Mesangial cell (primary cell): Measurements from ENCODE around the gene ZNF547. TPM values are rescaled to one million over a fixed set of nuclear protein-coding genes. Genes with fewer than 3 reads are reported as not detected.

ENCODE experiments used
- total RNA-seq: library from RNA; depleted of rRNA; stranded (reverse); fragments of >200 nt; gene quantifications from 2 replicates; pipeline ENCODE4 v1.2.3, GENCODE V29; 2015

ZNF547 gene
- total RNA-seq: 0.65 and 0.89 TPM in 2 replicates

DNA sequence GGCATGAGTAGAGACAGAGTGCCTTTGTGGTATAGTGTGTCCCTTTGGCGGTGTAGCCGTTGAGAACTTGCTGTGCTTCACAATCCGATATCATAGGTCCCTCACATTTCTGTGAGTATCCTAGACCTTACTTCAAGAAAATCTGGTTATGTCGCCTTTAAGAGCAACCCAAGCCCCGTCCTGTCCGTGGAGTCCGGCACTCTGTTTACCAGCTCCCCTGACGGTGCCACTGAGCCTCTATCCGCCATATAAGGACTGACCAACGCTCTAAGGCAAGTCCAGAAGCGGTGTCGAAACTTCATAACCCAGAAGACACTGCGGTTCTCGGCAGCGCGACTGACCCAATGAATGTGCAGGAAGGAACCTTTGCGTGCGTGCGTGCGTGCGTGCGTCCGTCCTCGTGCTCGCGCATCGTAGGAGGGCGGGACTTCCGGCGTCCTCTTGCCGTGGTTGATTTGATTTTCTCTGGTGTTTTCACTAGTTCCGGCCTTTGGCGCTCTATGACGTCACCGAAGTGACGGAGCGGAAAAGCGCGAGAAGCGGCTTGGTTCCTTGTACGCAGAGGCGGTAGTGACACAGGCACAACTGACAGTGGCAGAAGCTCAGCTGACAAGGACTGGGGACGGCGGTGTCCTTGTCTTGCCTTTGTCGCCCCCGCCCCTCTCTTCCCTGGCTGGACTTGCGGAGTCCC, at the start of gene ZNF547, which contains the start of gene TRAPPC2B:
Gene ZNF547, plus strand, starts transcription at position 555 of the 691 bp plus-strand sequence. CDS start 5,005 bp downstream, outside the sequence.
Gene TRAPPC2B, plus strand, starts transcription at position 555 of the 691 bp plus-strand sequence. CDS start 1,283 bp downstream, outside the sequence.

DNA sequence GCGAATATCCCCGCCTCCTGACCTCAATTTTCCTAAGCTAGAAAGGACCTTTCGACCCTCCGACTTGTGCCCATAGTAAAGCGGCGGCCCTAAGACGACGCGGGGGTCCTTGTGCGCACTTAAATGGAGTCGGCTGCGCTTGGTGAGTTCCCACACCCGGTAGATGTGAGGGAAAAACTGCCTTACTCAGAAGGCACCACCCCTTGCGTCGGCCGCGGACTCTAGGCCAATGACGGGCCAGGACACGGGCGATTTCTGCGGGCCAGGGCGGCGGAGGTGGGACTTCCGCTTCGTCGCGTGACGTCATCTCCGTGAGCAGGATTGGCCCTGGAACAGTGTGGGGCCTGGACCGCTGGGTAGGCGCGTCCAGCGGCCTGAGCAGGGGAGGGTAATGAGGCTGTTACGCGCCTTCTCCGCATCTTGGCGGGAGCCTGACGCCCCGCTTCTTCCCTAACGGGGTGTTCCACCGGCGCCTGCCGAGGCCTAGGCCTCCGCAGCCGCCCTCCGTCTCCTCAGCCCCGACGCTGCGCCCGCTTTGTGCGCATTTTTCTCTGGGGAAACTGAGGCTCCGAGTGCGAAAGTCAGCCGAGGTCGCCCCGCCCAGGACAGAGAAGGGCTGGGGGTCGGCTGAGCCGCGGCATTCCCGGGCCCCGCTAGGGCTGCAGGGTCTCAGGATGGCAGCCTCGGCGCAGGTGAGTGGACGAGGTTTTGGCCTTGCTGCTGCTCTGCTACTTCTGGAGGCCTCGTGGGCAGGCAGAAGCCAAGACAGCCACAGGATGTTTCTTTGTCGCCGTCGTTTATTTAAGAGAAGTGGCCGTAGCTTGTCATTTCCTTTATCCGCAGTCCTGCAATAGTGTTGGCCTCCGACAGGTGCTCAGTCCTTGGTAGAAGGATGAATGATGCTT, 42.9 kb upstream of the ZNF547 start, which contains the start of gene ZNF543:
Gene ZNF543, plus strand, starts transcription at position 293 of the 905 bp plus-strand sequence. Its CDS starts 382 bp downstream, at position 675.

DNA sequence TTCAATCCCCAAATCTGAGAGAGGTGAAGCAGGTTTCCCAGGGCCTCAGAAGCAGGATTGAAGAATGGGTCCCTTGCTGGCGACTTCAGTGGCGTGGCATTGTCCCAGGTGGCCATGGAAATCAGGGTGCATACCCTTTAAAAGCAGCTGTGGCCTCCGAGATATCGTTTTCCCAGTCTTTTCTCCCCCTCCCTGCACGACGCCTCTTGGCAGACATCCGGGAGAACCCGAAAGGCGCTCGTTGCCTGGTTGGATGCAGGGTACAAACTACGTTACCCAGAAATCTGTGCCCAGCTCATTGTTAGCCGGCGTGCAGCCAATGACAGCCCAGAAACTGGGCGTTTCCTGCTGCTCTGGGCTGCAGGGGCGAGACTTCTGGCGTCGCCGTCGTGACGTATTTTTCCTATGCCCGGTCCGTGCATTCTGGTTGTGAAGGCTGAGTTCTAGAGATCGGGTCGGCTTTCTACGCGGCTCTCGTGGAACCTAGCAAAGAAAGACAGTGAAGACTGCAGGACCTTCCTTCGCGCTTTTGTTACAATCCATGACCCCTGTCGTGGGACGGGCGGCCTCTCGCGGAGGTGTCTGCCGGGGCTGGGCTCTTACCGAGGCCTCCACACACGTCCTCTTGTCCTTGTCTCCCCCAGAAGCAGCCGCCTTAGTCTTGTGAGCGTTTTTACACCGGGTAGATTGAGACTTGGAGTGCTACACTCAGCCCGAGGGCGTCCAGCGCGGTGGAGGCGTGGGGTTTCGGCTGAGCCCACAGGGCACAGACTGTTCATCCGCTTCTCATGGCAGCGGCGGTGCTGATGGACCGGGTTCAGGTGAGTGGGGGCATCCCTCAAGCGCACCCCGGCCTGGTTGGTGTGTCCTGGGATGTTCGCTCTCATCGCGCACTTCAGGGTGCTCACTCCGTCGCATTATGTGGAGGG, 12.2 kb upstream of the ZNF547 start, which contains the start of gene ZNF304:
Gene ZNF304, plus strand, starts transcription at position 395 of the 929 bp plus-strand sequence. Its CDS starts 394 bp downstream, at position 789.

DNA sequence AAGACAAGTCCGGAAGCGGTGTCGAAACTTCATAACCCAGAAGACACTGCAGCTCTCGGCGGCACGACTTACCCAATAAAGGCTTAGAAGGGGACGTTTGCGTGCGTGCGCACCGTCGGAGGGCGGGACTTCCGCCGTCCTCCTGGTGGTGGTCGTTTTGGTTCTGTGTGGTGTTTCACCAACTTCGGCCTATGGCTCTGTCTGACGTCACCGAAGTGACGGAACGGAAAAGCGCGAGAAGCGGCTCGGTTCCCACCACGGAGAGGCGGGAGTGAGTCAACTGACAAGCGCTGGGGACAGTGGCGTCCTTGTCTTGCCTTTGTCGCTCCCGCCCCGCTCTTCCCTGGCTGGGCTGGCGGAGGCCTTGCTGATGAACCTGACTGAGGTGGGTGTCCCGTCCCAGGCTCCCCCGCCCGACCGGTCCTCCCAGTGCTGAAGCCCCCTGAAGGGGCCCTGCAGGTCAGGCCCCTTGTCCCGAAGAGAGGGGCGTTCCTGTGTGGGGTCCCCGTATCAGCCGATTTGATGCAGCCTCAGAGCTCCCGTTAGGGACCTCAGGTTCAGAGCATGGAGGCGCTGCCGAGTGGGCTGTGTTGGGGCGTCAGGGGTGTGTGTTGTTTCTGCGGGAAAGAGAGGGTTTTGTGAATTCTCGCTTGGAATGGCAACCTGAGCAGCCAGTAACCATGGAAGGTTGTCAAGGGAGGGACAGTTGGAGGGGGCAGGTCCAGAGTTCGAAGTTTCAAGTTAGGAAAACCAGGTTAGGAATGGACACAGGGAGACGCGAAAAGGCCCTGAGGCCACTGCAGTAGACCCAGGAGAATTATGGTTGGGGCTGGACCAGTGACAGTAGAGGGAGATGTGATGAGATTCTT, 26.6 kb downstream of the ZNF547 start, which contains the start of gene ZNF548:
Gene ZNF548, plus strand, starts transcription at position 125 of the 869 bp plus-strand sequence. Its CDS starts 246 bp downstream, at position 371.

DNA sequence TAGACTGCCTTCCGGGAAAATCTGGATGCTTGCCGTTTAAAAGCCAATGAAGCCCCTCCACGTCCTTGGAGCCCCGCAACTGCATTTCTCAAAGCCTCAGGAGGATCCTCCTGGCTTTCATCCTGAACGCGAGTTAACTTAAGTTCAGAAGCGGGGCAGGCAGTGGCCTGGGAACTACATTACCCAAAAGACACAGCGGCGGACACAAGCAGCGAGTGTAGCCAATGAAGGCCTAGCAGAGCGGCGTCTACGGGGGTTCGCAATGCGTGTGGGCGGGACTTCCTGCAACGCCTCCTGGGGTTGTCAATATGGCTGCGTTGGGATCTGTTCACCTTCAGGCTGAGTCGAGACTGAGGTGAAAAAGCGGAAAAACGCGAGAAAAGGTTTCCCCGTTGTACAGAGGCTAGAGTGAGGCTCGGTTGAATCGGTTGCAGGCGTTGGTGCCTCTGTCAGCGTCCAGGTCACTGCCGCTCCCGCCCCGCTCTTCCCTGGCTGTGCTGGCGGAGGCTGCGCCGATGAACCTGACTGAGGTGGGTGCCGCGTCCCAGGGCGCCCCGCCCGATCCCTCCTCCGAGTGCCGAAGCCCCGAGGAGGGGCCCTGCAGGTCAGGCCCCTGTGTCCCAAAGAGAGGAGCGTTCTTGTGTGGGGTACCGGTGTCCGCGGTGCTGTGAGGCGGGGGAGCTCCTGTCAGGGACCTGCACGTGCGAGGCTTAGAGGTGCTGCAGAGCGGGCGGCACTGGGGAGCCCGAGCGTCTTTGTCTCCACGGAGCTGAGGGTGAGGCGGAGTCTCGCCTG, 47.7 kb downstream of the ZNF547 start, which contains the start of gene ZNF17:
Gene ZNF17, plus strand, starts transcription at position 285 of the 795 bp plus-strand sequence. CDS start 2,455 bp downstream, outside the sequence.

Other genes starting within 250 kb of the ZNF547 start
- gene USP29, start 243.6 kb upstream of the ZNF547 start, total RNA-seq: not detected in 2 replicates
- not detected in 2 replicates for gene ZIM3, start 218.3 kb upstream of the ZNF547 start, total RNA-seq
- not detected in 2 replicates for gene DUXA, start 196.1 kb upstream of the ZNF547 start, total RNA-seq
- gene ZNF264, start 172.1 kb upstream of the ZNF547 start, total RNA-seq: 14.3 and 21.6 TPM in 2 replicates
- gene AURKC, start 132.5 kb upstream of the ZNF547 start, total RNA-seq: 1.6 TPM in 1 of 2 replicates, not detected in the other
- 6.2 and 14.1 TPM in 2 replicates for gene ZNF805, start 122.9 kb upstream of the ZNF547 start, total RNA-seq
- 31.4 and 54.5 TPM in 2 replicates for gene ZNF460, start 83.1 kb upstream of the ZNF547 start, total RNA-seq
- 3.3 and 6.3 TPM in 2 replicates for gene ZNF543, start 43.1 kb upstream of the ZNF547 start, total RNA-seq
- 3.6 and 5.5 TPM in 2 replicates for gene ZNF304, start 12.3 kb upstream of the ZNF547 start, total RNA-seq
- gene TRAPPC2B, start within 50 bp of the ZNF547 start, total RNA-seq: 12.2 and 15.1 TPM in 2 replicates
- gene ZNF548, start 26.3 kb downstream of the ZNF547 start, total RNA-seq: 6.2 and 9.1 TPM in 2 replicates
- 4.1 TPM in 2 replicates for gene ZNF17, start 47.6 kb downstream of the ZNF547 start, total RNA-seq
- gene ZNF749, start 71.8 kb downstream of the ZNF547 start, total RNA-seq: 7.5 and 16.3 TPM in 2 replicates
- gene VN1R1, start 93.6 kb downstream of the ZNF547 start, total RNA-seq: under 0.01 TPM in 1 of 2 replicates, not detected in the other
- gene ZNF772, start 114.0 kb downstream of the ZNF547 start, total RNA-seq: 3.9 and 11.2 TPM in 2 replicates
- gene ZNF419, start 124.2 kb downstream of the ZNF547 start, total RNA-seq: 3.7 and 9.6 TPM in 2 replicates
- 3.9 and 13.6 TPM in 2 replicates for gene ZNF773, start 136.4 kb downstream of the ZNF547 start, total RNA-seq
- gene ZNF549, start 163.8 kb downstream of the ZNF547 start, total RNA-seq: 2.3 and 4.6 TPM in 2 replicates
- gene ZNF550, start 196.3 kb downstream of the ZNF547 start, total RNA-seq: 2.8 and 3.9 TPM in 2 replicates
- 2.6 and 4.2 TPM in 2 replicates for gene ZNF416, start 215.4 kb downstream of the ZNF547 start, total RNA-seq
- 4.1 and 7.5 TPM in 2 replicates for gene ZIK1, start 220.6 kb downstream of the ZNF547 start, total RNA-seq
- gene ZNF530, start 236.3 kb downstream of the ZNF547 start, total RNA-seq: 3.5 and 4.1 TPM in 2 replicates